Cardiac muscle cell (in vitro differentiated cells and primary cell): ENCODE data around the gene OSBP2. TPM values are rescaled to one million over a fixed set of nuclear protein-coding genes. Genes with fewer than 3 reads are reported as not detected.

Source experiments
- DNase-seq, 2 donors: peaks; one replicate each; pipeline versions ENCODE4 v3.0.0 to v3.0.0-alpha.2; 2010 to 2017; ENCODE audit warnings: low read depth in 1 of 2, low spot score in 1 of 2
- H3K27ac ChIP-seq: fragments of 200-600 bp; sonication (generic); 2 replicates; pipeline ENCODE4 v1.5.1; 2016
- H3K27me3 ChIP-seq: fragments of 200-600 bp; sonication (generic); 2 replicates; pipeline ENCODE4 v1.6.0; 2016; ENCODE audit warnings: control low read depth
- H3K36me3 ChIP-seq: fragments of 200-600 bp; sonication (generic); 2 replicates; pipeline ENCODE4 v1.5.1; 2016; ENCODE audit warnings: control low read depth
- H3K4me1 ChIP-seq: fragments of 200-600 bp; sonication (generic); 2 replicates; pipeline ENCODE4 v1.8.1; 2017; ENCODE audit warnings: low read depth, mild to moderate bottlenecking, mixed run types
- H3K4me3 ChIP-seq: fragments of 200-600 bp; sonication (generic); 2 replicates; pipeline ENCODE4 v1.5.1; 2016; ENCODE audit warnings: mild to moderate bottlenecking
- H3K9me3 ChIP-seq: fragments of 200-600 bp; sonication (generic); 2 replicates; pipeline ENCODE4 v1.5.1; 2017; ENCODE audit warnings: low read depth, mild to moderate bottlenecking, control low read depth
- CTCF ChIP-seq: IDR thresholded peaks from 2 replicates; pipeline ENCODE4 v1.5.1; 2012; ENCODE audit warnings: low read depth, mild to moderate bottlenecking, low read length
- polyA plus RNA-seq: library from polyadenylated mRNA; unstranded; fragments of >200 nt; fragmentation: Nextera tagmentation; extraction: Ambion mirVana; gene quantifications from 2 replicates; pipeline ENCODE4 v1.2.1, GENCODE V29; 2016
- total RNA-seq: library from RNA; depleted of rRNA; stranded (reverse); fragments of >200 nt; gene quantifications from 2 replicates; pipeline ENCODE4 v1.2.3, GENCODE V29; 2016

Gene OSBP2
- total and polyA plus RNA-seq, 2 experiments from 2014 or later, result 19.4 to 32.5 TPM

GRCh38 chr22:30662040-30662439 lies 32.6 kb upstream of the OSBP2 start:
- TF ChIP-seq CTCF, result no peak
- no peak overlapping the region for H3K27ac ChIP-seq
- no peaks in the 10 kb centered on the region for H3K9me3 ChIP-seq
- H3K4me1 ChIP-seq, result peaks cover 5% of the 10 kb centered on the region
- H3K36me3 ChIP-seq, result no peaks in the 10 kb centered on the region
- no peak overlapping the region for H3K4me3 ChIP-seq
- H3K27me3 ChIP-seq, result no peaks in the 10 kb centered on the region
- DNase-seq, result no peak

GRCh38 chr22:30664798-30665197 lies 29.9 kb upstream of the OSBP2 start:
- H3K9me3 ChIP-seq, result no peaks in the 10 kb centered on the region
- H3K36me3 ChIP-seq, result no peaks in the 10 kb centered on the region
- peaks cover 6% of the 10 kb centered on the region for H3K4me1 ChIP-seq
- no peak overlapping the region for H3K4me3 ChIP-seq
- no peak for DNase-seq
- TF ChIP-seq CTCF, result no peak
- H3K27me3 ChIP-seq, result peaks cover 12% of the 10 kb centered on the region
- no peak overlapping the region for H3K27ac ChIP-seq

GRCh38 chr22:30665266-30665665 lies 29.4 kb upstream of the OSBP2 start:
- Histone ChIP-seq H3K27me3 (peaks cover 12% of the 10 kb centered on the region), H3K4me1 (peaks cover 6% of the 10 kb centered on the region), H3K4me3 (no peak overlapping the region), H3K9me3 (no peaks in the 10 kb centered on the region), H3K36me3 (no peaks in the 10 kb centered on the region), H3K27ac (no peak overlapping the region)
- DNase-seq, result no peak
- no peak for TF ChIP-seq CTCF

GRCh38 chr22:30665786-30666185 lies 28.9 kb upstream of the OSBP2 start:
- Histone ChIP-seq H3K4me3 (no peak overlapping the region), H3K4me1 (peaks cover 6% of the 10 kb centered on the region), H3K27ac (no peak overlapping the region), H3K9me3 (no peaks in the 10 kb centered on the region), H3K36me3 (no peaks in the 10 kb centered on the region), H3K27me3 (peaks cover 12% of the 10 kb centered on the region)
- no peak for TF ChIP-seq CTCF
- no peak for DNase-seq

GRCh38 chr22:30667107-30667493 lies 27.6 kb upstream of the OSBP2 start:
- H3K36me3 ChIP-seq, result no peaks in the 10 kb centered on the region
- TF ChIP-seq CTCF, result no peak
- H3K27me3 ChIP-seq, result peaks cover 12% of the 10 kb centered on the region
- no peaks in the 10 kb centered on the region for H3K9me3 ChIP-seq
- peaks cover 6% of the 10 kb centered on the region for H3K4me1 ChIP-seq
- no peak overlapping the region for H3K27ac ChIP-seq
- peak overlapping the region; percentile 70 for H3K4me3 ChIP-seq
- peak; percentile 9 to 12 for DNase-seq
